ENCODE results near the gene UFD1. TPM values are rescaled to one million over a fixed set of nuclear protein-coding genes. Genes with fewer than 3 reads are reported as not detected.

The UFD1 gene
- total and polyA plus RNA-seq, 4 experiments from 2014 or later, result 42.0 to 126 (median 65.0) TPM

GRCh38 chr22:19524170-19525115 lies 45.5 kb upstream of the UFD1 start, which contains the start of gene CLDN5:
Gene CLDN5 (minus strand): TSS chr22:19524410. CDS start chr22:19524255, 155 bp downstream.
- intact Hi-C loops (cut with micrococcal nuclease), result no loop called here
- no peak for DNase-seq
- Mint-ChIP-seq H3K4me3 (peak within 1 kb of the TSS; percentile 39 to 81 (median 68)), H3K27me3 (peaks cover 12 to 22% of the 10 kb centered on the region in 2 donors), H3K4me1 (peaks cover 0 to 5% (median 2%) of the 10 kb centered on the region in 4 donors), H3K9me3 (no peaks in the 10 kb centered on the region), H3K27ac (no peak within 1 kb of the TSS), H3K36me3 (no peaks in the 10 kb centered on the region)
- ChIA-PET POLR2A (ENCODE audit: partially characterized antibody) (no interaction called here), CTCF (ENCODE audit: partially characterized antibody) (no interaction called here)
- Histone ChIP-seq H3K4me1 (ENCODE audit: insufficient read depth, low read length) (no peaks in the 10 kb centered on the region), H3K4me3 (ENCODE audit: low read length in 2 of 2) (peak within 1 kb of the TSS in 1 of 2 donors; percentile 14), H3K27me3 (ENCODE audit: insufficient read depth, low read length) (peaks cover 7% of the 10 kb centered on the region), H3K27ac (ENCODE audit: low read depth, low read length) (no peak within 1 kb of the TSS), H3K36me3 (ENCODE audit: insufficient read depth, low read length) (no peaks in the 10 kb centered on the region), H3K9me3 (ENCODE audit: control insufficient read depth in 1 of 2, low read length in 2 of 2) (no peaks in the 10 kb centered on the region)

GRCh38 chr22:19523240-19524169 lies 44.5 kb upstream of the UFD1 start:
- H3K4me3 Mint-ChIP-seq, result peak overlapping the region in 6 of 8 donors; percentile 39 to 71 (median 68)
- peaks cover 0 to 5% (median 2%) of the 10 kb centered on the region in 4 donors for H3K4me1 Mint-ChIP-seq
- H3K27ac Mint-ChIP-seq, result no peak overlapping the region
- H3K27me3 Mint-ChIP-seq, result peaks cover 12 to 21% of the 10 kb centered on the region in 2 donors
- no peaks in the 10 kb centered on the region for H3K4me1 ChIP-seq (ENCODE audit: insufficient read depth, low read length)
- CTCF ChIA-PET (ENCODE audit: partially characterized antibody), result no interaction called here
- intact Hi-C loops (cut with micrococcal nuclease), result no loop called here
- POLR2A ChIA-PET (ENCODE audit: partially characterized antibody), result no interaction called here
- peak in 1 of 5 donors; percentile 5 for DNase-seq
- H3K4me3 ChIP-seq (ENCODE audit: low read length in 2 of 2), result peak overlapping the region in 1 of 2 donors; percentile 14
- no peaks in the 10 kb centered on the region for H3K36me3 Mint-ChIP-seq
- H3K27me3 ChIP-seq (ENCODE audit: insufficient read depth, low read length), result peaks cover 7% of the 10 kb centered on the region
- H3K36me3 ChIP-seq (ENCODE audit: insufficient read depth, low read length), result no peaks in the 10 kb centered on the region
- H3K27ac ChIP-seq (ENCODE audit: low read depth, low read length), result no peak overlapping the region
- H3K9me3 Mint-ChIP-seq, result no peaks in the 10 kb centered on the region
- no peaks in the 10 kb centered on the region for H3K9me3 ChIP-seq (ENCODE audit: control insufficient read depth in 1 of 2, low read length in 2 of 2)

GRCh38 chr22:19522881-19523239 lies 43.9 kb upstream of the UFD1 start:
- Mint-ChIP-seq H3K36me3 (no peaks in the 10 kb centered on the region), H3K27ac (no peak overlapping the region), H3K27me3 (peaks cover 12 to 21% of the 10 kb centered on the region in 2 donors), H3K4me3 (peak overlapping the region in 4 of 8 donors; percentile 20 to 45 (median 38)), H3K4me1 (peaks cover 0 to 5% (median 2%) of the 10 kb centered on the region in 4 donors), H3K9me3 (no peaks in the 10 kb centered on the region)
- no peaks in the 10 kb centered on the region for H3K36me3 ChIP-seq (ENCODE audit: insufficient read depth, low read length)
- H3K4me3 ChIP-seq (ENCODE audit: low read length in 2 of 2), result no peak overlapping the region
- H3K9me3 ChIP-seq (ENCODE audit: control insufficient read depth in 1 of 2, low read length in 2 of 2), result no peaks in the 10 kb centered on the region
- intact Hi-C loops (cut with micrococcal nuclease), result no loop called here
- CTCF ChIA-PET (ENCODE audit: partially characterized antibody), result no interaction called here
- peaks cover 7% of the 10 kb centered on the region for H3K27me3 ChIP-seq (ENCODE audit: insufficient read depth, low read length)
- DNase-seq, result no peak
- POLR2A ChIA-PET (ENCODE audit: partially characterized antibody), result no interaction called here
- no peak overlapping the region for H3K27ac ChIP-seq (ENCODE audit: low read depth, low read length)
- H3K4me1 ChIP-seq (ENCODE audit: insufficient read depth, low read length), result no peaks in the 10 kb centered on the region

GRCh38 chr22:19522190-19522880 lies 43.3 kb upstream of the UFD1 start:
- Mint-ChIP-seq H3K9me3 (no peaks in the 10 kb centered on the region), H3K4me1 (peaks cover 0 to 5% (median 2%) of the 10 kb centered on the region in 4 donors), H3K27ac (no peak overlapping the region), H3K27me3 (peaks cover 12 to 21% of the 10 kb centered on the region in 2 donors), H3K4me3 (no peak overlapping the region), H3K36me3 (no peaks in the 10 kb centered on the region)
- Histone ChIP-seq H3K27me3 (ENCODE audit: insufficient read depth, low read length) (peaks cover 7% of the 10 kb centered on the region), H3K36me3 (ENCODE audit: insufficient read depth, low read length) (no peaks in the 10 kb centered on the region), H3K27ac (ENCODE audit: low read depth, low read length) (no peak overlapping the region), H3K4me1 (ENCODE audit: insufficient read depth, low read length) (no peaks in the 10 kb centered on the region), H3K9me3 (ENCODE audit: control insufficient read depth in 1 of 2, low read length in 2 of 2) (no peaks in the 10 kb centered on the region), H3K4me3 (ENCODE audit: low read length in 2 of 2) (no peak overlapping the region)
- DNase-seq, result no peak
- ChIA-PET POLR2A (ENCODE audit: partially characterized antibody) (no interaction called here), CTCF (ENCODE audit: partially characterized antibody) (no interaction called here)
- intact Hi-C loops (cut with micrococcal nuclease), result no loop called here

GRCh38 chr22:19520566-19521305 lies 41.7 kb upstream of the UFD1 start:
- Mint-ChIP-seq H3K36me3 (no peaks in the 10 kb centered on the region), H3K4me3 (no peak overlapping the region), H3K27ac (no peak overlapping the region), H3K4me1 (peaks cover 0 to 5% (median 2%) of the 10 kb centered on the region in 4 donors), H3K27me3 (peaks cover 3 to 10% of the 10 kb centered on the region in 2 donors), H3K9me3 (no peaks in the 10 kb centered on the region)
- H3K27me3 ChIP-seq (ENCODE audit: insufficient read depth, low read length), result peaks cover 7% of the 10 kb centered on the region
- no peaks in the 10 kb centered on the region for H3K4me1 ChIP-seq (ENCODE audit: insufficient read depth, low read length)
- intact Hi-C loops (cut with micrococcal nuclease), result no loop called here
- CTCF ChIA-PET (ENCODE audit: partially characterized antibody), result no interaction called here
- H3K9me3 ChIP-seq (ENCODE audit: control insufficient read depth in 1 of 2, low read length in 2 of 2), result no peaks in the 10 kb centered on the region
- POLR2A ChIA-PET (ENCODE audit: partially characterized antibody), result no interaction called here
- DNase-seq, result no peak
- H3K27ac ChIP-seq (ENCODE audit: low read depth, low read length), result no peak overlapping the region
- H3K4me3 ChIP-seq (ENCODE audit: low read length in 2 of 2), result no peak overlapping the region
- H3K36me3 ChIP-seq (ENCODE audit: insufficient read depth, low read length), result no peaks in the 10 kb centered on the region

GRCh38 chr22:19520007-19520406 lies 41.0 kb upstream of the UFD1 start:
- Mint-ChIP-seq H3K27ac (no peak overlapping the region), H3K27me3 (peaks cover 2 to 8% of the 10 kb centered on the region in 2 donors), H3K36me3 (no peaks in the 10 kb centered on the region), H3K4me3 (no peak overlapping the region), H3K4me1 (peaks cover 0 to 5% (median 2%) of the 10 kb centered on the region in 4 donors), H3K9me3 (no peaks in the 10 kb centered on the region)
- ChIA-PET CTCF (ENCODE audit: partially characterized antibody) (no interaction called here), POLR2A (ENCODE audit: partially characterized antibody) (no interaction called here)
- no peaks in the 10 kb centered on the region for H3K4me1 ChIP-seq (ENCODE audit: insufficient read depth, low read length)
- no peak for DNase-seq
- no peaks in the 10 kb centered on the region for H3K36me3 ChIP-seq (ENCODE audit: insufficient read depth, low read length)
- H3K4me3 ChIP-seq (ENCODE audit: low read length in 2 of 2), result no peak overlapping the region
- intact Hi-C loops (cut with micrococcal nuclease), result no loop called here
- no peaks in the 10 kb centered on the region for H3K9me3 ChIP-seq (ENCODE audit: control insufficient read depth in 1 of 2, low read length in 2 of 2)
- H3K27me3 ChIP-seq (ENCODE audit: insufficient read depth, low read length), result peaks cover 2% of the 10 kb centered on the region
- no peak overlapping the region for H3K27ac ChIP-seq (ENCODE audit: low read depth, low read length)

Data from CD4-positive, alpha-beta memory T cell (primary cell).